HUDEP-2 (cell line): ENCODE results near the gene FFAR2.
"Not testable (repeated sequence)": the region's sequence is repeated elsewhere in the genome, so short reads cannot be mapped to it uniquely, and the experiment has no call there.

ENCODE experiments used
- DNase-seq, 76 experiments: peaks; one replicate each; lab custom pipeline; 2025; ENCODE audit not compliant: unreplicated experiment in 76 of 76; lab: John Stamatoyannopoulos, UW

Gene FFAR2

GRCh38 chr19:35423406-35423805 lies 24.7 kb upstream of the FFAR2 start:
- not testable (repeated sequence) for DNase-seq

- DNase-seq = no peak
Observed at GRCh38 chr19:35425682-35426081, 22.4 kb upstream of the FFAR2 start.

- no peak for DNase-seq
Observed at GRCh38 chr19:35427187-35427586, 20.9 kb upstream of the FFAR2 start.

DNA sequence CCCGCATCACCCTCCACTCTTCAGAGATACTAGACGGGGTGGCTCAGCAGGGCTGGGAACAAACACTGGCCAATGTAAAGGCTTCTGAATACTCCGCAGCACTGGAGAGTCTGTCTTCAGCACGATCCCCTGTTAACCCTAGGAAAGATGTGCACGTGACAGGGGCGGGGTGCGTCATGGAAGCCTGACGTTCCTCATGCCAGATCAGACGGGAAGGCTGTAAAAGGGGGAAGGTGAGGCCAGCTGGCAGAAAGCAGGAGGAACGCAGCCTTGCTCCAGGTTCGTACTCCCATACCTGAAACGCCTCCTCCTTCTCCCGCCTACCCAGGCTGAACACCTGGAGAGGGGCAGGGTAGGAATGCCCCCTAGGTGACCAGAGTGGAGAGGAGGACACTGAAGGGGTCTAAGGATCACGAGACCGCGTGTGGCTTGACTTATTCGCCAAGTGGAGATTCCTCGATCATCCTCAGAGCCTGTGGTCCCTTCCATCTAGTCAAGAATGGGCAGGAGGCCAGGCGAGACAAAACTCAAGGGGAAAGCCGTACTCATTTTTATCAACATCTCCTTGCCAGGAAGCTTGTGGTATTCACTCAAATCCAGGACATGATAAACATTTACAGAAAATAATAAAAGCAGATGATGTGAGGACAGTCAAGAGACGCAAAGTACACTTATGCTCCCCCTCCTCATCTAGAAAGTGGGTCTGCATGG lies 18.2 kb upstream of the FFAR2 start:
- DNase-seq = no peak

GRCh38 chr19:35430409-35431144 lies 17.5 kb upstream of the FFAR2 start:
- no peak for DNase-seq

DNA sequence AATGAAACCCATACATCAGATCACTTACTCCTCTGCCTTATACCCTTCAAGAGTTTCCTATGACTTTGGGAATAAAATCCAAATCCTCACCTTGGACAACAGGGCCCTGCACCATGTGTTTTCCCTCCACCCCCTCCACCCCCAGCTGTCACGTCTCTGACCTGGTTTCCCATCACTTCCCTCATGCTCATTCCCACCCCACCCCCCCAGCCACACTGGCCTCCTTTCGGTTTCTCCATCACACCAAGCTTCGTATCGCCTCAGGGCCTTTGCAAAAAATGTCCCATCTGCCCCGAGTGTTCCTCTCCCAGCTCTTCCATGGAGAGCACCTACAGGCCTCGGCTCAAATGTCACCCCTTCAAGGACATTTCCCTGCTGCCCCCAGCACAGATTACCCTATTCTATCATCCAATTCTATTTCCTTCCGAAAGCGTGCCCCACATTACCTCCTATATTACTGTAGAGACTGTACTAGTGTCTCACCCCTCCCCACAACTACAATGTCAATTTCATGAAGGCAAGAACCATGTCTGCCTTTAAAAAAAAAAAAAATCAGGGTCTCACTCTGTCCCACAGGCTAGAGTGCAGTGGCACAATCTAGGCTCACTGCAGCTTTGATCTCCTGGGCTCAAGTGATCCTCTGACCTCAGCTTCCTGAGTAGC lies 16.8 kb upstream of the FFAR2 start:
- no peak for DNase-seq

GRCh38 chr19:35432911-35433310 lies 15.1 kb upstream of the FFAR2 start:
- no peak for DNase-seq

DNA sequence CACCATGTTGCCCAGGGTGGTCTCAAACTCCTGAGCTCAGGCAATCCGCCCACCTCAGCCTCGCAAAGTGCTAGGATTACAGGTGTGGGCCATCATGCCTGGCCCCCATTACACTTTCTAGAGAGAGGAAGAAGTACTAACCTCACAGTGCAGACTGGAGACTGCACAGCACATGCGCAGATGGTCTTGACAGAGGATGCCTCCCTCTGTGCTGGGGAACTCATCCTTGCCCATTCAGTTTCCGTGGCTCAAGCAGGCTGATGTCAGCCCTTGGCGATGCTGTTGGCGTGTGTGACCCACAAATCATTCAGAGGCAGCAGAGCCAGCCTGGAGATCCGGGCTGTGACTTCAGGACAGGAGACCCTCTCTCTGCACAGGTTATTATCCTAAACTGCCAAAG lies 14.6 kb upstream of the FFAR2 start:
- DNase-seq = no peak

- no peak for DNase-seq
Observed at GRCh38 chr19:35435896-35436295, 12.2 kb upstream of the FFAR2 start.

- peak in 13 of 76 experiments; percentile 8 to 45 (median 21) for DNase-seq
Observed at GRCh38 chr19:35436477-35437405, 11.3 kb upstream of the FFAR2 start.

DNA sequence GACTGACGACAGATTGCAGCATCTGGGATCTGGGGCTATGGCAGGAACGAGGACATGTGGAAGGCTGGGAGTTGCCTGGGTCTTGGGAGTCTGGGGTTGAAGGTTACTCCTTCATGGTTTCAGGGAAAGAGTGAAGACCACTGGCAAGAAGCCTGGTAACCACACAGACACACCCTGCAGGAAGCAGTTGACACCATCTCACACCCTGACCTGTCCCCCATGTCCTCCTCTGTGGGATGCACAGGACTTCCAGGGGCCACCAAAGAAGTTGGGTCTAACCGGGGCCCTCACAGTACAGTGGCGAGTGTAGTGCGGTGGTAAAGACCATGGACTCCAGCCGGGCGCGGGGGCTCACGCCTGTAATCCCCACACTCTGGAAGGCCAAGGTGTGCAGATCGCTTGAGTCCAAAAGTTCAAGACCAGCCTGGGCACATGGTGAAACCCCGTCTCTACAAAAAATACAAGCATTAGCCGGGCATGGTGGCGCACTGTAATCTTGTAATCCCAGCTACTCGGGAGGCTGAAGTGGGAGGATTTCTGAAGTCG lies 10.6 kb upstream of the FFAR2 start:
- no peak for DNase-seq

DNA sequence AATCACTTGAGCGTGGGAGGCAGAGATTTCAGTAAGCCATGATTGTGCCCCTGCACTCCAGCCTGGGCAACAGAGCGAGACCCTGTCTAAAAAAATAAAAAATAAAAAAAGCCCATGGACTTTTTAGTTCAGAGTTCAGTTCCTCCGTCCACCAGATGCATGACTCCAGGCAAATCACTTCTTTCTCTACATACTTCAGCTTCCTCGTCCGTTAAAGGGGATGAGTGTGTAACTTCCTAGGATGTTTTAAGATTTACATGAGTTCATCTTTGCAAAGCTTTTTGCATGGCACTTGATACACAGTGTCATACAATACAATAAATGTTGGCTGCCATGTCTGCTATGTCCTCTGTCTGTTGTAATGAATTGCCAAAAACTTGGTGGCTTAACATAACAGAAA lies 10.0 kb upstream of the FFAR2 start:
- no peak for DNase-seq

- DNase-seq = no peak
Observed at GRCh38 chr19:35438527-35438926, 9.5 kb upstream of the FFAR2 start.

DNA sequence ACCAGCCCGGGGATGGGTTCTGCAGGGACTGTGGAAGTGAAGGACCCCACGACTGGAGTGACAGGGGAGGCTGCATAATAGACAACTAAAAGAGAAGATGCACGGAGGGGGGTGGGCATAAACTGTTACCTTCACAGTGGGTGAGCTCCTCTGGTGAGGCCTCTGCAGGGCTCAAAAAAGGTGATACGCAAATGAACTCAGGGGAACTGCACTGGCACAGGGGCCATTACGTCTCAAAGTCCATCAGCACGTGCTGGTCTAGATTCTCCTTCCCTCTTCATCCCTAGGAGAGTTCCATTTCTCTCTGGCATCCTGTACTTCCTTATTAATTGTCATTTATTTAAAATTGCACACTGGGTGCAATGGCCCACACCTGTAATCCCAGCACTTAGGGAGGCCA lies 8.1 kb upstream of the FFAR2 start:
- DNase-seq = no peak

DNA sequence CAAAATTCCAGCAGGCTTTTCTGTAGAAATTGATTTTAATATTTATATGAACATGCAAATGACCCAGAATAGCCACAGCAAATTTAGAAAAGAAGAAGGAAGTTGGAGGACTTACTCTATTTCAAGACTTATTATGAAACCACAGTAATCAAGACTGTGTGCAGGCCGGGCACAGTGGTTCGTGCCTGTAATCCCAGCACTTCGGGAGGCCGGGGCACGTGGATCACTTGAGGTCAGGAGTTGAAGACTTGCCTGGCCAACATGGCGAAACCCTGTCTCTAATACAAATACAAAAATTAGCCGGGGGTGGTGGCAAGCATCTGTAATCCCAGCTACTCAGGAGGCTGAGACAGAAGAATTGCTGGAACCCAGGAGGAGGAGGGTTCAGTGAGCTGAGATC lies 6.0 kb upstream of the FFAR2 start:
- no peak for DNase-seq

GRCh38 chr19:35444735-35445134 lies 3.3 kb upstream of the FFAR2 start:
- peak in 4 of 76 experiments; percentile 11 to 21 (median 16) for DNase-seq

- no peak for DNase-seq
Observed at GRCh38 chr19:35445826-35446593, 2.0 kb upstream of the FFAR2 start.

DNA sequence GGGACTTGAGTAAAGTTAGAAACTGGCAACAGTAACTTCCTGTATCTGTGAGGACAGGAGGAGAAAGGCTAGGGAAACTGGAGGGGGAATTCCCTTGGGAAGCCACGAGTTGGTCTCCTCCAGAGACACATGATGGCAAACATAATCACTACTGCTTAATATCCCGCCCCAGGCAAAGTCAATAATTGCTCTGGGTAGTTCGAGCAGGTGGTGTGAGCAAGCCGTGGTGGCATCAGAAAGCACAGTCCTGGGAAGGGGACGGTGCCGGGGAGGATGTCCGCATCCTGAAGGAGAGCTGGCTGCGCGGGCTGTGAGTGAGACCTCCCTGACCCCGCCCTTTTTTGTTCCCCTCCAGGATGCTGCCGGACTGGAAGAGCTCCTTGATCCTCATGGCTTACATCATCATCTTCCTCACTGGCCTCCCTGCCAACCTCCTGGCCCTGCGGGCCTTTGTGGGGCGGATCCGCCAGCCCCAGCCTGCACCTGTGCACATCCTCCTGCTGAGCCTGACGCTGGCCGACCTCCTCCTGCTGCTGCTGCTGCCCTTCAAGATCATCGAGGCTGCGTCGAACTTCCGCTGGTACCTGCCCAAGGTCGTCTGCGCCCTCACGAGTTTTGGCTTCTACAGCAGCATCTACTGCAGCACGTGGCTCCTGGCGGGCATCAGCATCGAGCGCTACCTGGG lies 1.4 kb downstream of the FFAR2 start:
- DNase-seq = no peak
